Left cardiac atrium (tissue), 4 donors: ENCODE data around the gene SEMA5B. TPM values are rescaled to one million over a fixed set of nuclear protein-coding genes. Genes with fewer than 3 reads are reported as not detected.

Experiments
- ATAC-seq, 2 donors: fragments of 200-7000 bp; cut with Tn5 transposase; one replicate each; pipeline ENCODE4 v1.9.1; 2020; ENCODE audit warnings: mild to moderate bottlenecking in 2 of 2, moderate library complexity in 2 of 2
- DNase-seq: peaks from one replicate; pipeline ENCODE4 v3.0.0-alpha.2; 2020
- intact Hi-C, 2 donors: fragments of 100-400 bp; cut with DNase I; formaldehyde crosslinking; loops; one replicate each; pipeline versions ENCODE4 v1.14.1 to v1.15.1; 2022 to 2023
- total RNA-seq, 2 donors: library from RNA; stranded (reverse); fragmentation: NEBNext Ultra II Directional; extraction: Animal tissue kit (Norgen Biotek cat#: 25700); gene quantifications; one replicate each; pipeline ENCODE4 v1.2.1, GENCODE V29; 2021
- donor health status: DM: no; HTN: yes; CAD: no.
- donor health status: DM: no; HTN: yes; CAD: no; lungs with severe emphysema.
- donor health status: DM: yes; HTN: yes; CAD: no.
- donor health status: Dilated cardiomyopathy.

SEMA5B gene
- total RNA-seq, 2 donors from 2014 or later, result 1.7 to 2.4 TPM

- ATAC-seq, result no peak
- intact Hi-C loops, result loop anchor here (2.0 to 10.0 kb wide), 3 partner anchors 87 to 323 kb away; no protein-coding TSS in a partner anchor
Measured at GRCh38 chr3:122941228-122942206, 86.0 kb downstream of the SEMA5B start.

GRCh38 chr3:122940628-122941086 lies 86.9 kb downstream of the SEMA5B start:
- ATAC-seq (no peak), DNase-seq (no peak)
- intact Hi-C loops, result loop anchor here (10.0 kb wide), 2 partner anchors 314 to 324 kb away; no protein-coding TSS in a partner anchor

More at GRCh38 chr3:122941228-122942206, 86.0 kb downstream of the SEMA5B start:
- DNase-seq, result no peak

DNA sequence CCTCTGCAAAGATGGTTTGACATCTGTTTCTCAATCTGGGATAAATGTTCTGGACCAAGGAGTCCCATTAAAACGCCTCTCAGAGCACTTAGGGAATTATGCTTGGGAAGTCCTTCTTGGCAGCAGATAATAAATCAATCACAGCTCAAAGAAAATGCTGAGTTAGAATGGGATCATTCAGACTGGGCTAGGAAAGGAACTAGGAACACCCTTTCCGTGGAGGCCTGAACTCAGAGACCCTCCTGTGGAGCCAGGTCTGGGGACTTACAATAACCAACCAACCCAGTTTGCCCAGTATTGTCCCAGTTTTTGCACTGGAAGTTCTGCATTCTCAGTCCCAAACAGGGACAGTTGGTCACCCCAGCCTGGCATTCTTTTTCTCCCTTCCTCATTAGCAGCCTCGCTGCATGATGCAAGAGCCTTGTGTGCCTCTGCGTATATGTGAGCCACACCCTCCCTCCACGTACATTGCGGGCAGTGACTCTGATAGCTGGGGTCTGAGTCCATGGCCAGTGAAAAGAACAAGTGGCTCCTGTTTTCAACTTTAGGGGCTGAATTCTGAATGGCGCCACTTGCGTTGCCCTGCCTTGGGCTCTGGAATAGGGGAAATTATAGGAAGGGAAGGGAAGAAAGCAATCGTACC lies 88.7 kb downstream of the SEMA5B start:
- ATAC-seq, result no peak
- intact Hi-C loops, result no loop called here
- no peak for DNase-seq

DNA sequence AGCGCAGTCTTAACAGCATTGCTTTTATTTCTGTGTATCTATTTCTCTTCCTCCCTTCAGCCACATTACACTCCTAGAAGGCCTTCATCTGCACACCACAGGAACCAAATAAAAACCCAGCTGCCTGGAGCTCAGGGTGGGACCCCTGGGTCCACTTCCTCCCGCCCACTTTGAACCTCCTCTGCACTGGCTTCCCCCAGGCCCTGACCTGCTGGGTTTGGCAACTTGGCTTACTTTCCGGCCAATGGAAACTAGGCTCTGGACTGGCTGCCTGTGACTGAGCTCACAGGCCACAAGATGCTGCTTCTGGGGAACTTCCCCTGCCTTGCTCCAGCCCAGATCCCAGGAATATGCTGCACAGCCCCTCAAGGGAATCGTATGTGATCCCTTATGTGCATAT lies 89.8 kb downstream of the SEMA5B start:
- intact Hi-C loops, result no loop called here
- ATAC-seq, result no peak
- no peak for DNase-seq

DNA sequence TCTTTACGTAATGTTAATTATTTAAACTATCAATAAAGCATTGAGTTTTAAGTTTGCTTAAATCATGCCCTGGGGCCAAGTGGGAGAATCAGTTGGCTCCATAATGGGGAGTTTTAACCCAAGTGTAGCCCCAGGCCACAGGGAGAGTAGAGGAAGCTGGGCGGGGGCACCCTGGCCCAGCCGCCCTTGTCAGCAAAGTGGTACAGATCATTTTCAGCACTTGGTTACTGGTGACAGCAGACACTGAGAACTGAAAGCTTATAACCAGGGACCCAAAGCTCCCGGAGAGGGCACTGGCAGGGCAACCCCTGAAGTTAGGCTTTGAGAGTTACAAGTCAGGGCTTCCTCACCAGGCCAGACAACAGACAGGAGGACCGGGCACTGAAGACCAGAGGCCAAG lies 90.6 kb downstream of the SEMA5B start:
- intact Hi-C loops, result no loop called here
- ATAC-seq, result no peak
- DNase-seq, result no peak

DNA sequence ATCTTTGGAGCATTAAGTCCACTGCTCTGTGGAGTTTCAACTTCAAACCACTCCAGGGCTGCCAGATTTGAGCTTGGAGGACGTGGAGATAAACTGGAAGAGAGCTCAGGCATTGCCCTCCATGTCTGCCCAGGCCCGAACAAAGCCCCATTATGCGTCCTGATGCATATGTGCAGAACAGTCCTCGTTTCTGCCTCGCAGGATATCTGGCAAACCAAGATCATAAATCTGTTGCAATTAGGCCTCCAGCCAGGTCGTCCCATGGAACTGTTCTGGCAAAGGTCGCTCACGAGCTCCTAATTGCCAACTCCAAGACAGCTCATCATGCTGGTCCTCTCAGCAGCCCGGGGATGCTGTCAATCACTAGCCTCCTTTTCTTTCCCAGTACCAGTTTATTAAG lies 91.2 kb downstream of the SEMA5B start:
- no peak for DNase-seq
- ATAC-seq, result no peak

DNA sequence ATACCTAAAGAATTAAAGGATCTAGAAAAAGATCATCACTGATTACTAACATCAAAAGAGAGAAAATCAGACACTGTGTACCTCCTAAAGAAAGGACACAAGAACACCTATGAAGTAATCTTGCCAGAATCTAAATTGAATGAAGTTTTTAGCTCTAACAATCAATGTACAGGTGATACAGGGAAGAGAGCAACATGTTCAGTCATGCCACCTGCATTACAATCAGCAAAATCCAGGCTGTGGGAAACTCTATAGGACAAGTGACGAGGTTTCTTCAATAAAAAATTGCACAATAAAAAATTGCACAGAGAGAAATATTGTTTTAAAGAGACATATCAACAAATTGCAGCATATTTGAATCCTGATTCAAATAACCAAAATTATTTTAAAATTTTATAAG lies 93.3 kb downstream of the SEMA5B start:
- ATAC-seq, result no peak
- intact Hi-C loops, result no loop called here
- no peak for DNase-seq

More for the DNA sequence above, 91.2 kb downstream of the SEMA5B start:
- intact Hi-C loops, result no loop called here

GRCh38 chr3:122932251-122932967 lies 95.2 kb downstream of the SEMA5B start:
- DNase-seq (no peak), ATAC-seq (no peak)
- intact Hi-C loops, result no loop called here

GRCh38 chr3:122931636-122932035 lies 95.9 kb downstream of the SEMA5B start:
- no peak for ATAC-seq
- intact Hi-C loops, result no loop called here
- DNase-seq, result no peak

DNA sequence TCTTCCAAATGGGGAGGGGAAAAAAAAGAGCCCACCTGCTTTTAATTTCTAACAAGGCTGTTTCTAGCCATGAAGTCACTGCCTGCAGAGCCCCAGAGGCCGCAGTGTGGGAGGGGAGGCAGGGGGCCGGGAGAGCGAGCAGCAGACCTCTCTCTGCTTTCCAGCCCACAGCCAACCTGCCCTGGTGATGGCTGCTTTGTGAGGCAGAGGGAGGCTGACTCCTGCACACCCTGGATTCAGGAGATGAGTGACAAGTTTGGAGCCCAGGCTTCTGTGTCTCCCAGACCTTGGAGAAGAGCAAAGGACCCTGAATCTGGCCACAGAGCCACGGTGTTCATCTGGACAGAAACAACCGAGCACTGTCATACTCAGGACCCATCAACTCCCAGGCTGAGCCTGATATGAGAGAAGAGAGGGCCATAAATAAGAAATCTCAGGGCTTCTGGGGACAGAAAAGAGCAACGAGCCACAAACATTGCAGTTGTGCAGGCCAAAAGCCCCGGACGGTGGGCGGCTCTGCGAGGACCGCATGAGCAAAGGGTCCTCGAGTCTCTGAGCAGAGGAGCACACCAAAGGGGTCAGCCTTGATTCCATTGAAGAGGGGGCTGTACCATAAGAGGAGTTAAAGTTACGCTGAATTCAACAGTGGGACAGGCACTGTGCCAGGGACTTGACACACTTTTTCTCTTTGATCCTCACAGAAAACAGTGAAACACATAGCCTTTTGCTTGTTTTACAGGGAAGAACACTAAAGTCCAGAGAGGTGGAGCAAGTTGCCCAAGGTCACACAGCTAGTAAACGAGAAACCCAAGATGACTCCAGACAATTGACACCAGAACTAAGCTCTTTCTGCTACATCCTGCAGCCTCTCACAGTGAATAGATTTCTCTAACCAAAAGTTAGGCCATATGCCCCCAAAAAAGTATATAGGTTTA lies 97.2 kb downstream of the SEMA5B start:
- no peak for DNase-seq
- ATAC-seq, result no peak
- intact Hi-C loops, result no loop called here

- DNase-seq (no peak), ATAC-seq (no peak)
- intact Hi-C loops, result no loop called here
Measured at GRCh38 chr3:122929188-122930062, 98.1 kb downstream of the SEMA5B start.

DNA sequence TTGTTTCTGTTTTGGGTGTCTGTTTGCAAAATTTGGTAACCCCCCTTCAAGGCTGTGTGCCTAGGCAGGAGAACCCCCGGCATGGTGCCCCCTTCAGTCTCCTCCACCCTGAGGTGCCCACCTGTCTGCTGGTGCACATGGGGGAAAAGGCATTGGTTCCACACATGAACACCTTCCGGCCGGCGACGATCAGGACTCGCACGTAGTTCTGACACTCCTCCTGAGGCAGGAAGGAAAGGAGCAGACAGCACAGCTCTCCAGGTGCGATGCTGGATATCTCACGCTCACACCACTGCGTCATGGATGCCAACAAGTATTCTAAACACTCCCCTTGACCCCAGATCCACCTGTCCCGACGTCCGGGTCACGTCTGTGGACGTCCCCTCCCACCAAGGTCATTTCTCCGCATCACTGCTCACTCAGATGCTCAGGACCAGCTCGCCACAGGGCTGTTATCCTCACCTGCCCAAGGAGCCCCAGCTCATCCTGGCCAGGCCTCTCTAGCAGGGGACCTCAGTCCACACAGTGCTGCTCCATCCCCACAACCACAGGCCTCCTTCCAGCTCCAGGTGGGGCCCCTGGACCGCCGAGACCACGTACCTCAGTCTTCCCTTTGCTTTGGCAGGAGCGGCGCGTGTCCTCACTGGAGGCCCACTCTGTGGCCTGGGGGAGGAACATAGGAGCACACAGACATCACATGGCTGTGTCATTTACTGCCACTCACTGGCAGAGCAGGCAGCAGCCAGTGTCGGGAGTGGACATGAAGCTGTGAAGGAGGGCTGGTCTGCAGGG lies 99.0 kb downstream of the SEMA5B start:
- DNase-seq (no peak), ATAC-seq (no peak)
- intact Hi-C loops, result no loop called here

- ATAC-seq, result no peak
- intact Hi-C loops, result no loop called here
- DNase-seq, result no peak
Measured at GRCh38 chr3:122927726-122928125, 99.8 kb downstream of the SEMA5B start.

DNA sequence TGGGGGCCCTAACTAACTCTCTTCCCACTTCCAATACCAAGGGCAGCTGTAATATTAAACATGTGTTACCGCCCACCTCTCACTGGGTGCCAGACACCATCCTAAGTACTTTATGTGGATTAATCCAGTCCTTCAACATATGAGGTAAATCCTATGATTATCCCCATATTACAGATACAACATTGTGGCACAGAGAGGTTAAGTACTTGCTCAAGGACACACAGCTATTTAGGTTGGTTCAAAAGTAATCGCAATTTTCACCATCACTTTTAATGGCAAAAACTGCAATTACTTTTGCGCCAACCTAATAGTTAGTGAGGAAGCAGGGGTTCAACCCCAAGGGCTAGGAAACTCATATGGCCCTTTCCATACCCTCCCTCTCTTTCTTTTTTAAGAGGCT lies 100.8 kb downstream of the SEMA5B start:
- intact Hi-C loops, result no loop called here
- no peak for DNase-seq
- ATAC-seq, result no peak

GRCh38 chr3:122926322-122926721 lies 101.2 kb downstream of the SEMA5B start:
- intact Hi-C loops, result no loop called here
- ATAC-seq (no peak), DNase-seq (no peak)

GRCh38 chr3:122925756-122926155 lies 101.8 kb downstream of the SEMA5B start:
- intact Hi-C loops, result no loop called here
- DNase-seq (no peak), ATAC-seq (no peak)

DNA sequence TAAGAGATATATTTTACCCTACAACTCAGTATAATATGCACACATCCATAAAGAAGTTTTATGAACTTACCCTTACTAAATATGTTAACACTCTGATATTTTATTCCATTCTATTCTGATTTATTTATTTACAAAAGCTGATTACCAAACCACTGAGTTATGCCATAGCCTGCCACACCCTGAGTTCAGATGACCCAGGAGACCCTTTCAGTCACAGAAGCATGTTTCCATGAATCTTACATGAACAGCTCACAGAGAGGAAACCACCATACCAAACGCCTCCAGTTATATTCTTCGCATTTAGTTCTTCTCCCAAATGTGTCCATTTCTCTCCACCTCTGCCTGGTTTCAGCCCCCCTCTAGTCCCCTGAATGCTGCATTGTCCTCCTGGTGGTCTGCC lies 103.5 kb downstream of the SEMA5B start:
- no peak for DNase-seq
- intact Hi-C loops, result no loop called here
- no peak for ATAC-seq
